HG03196 (cell line): ENCODE results near the gene CCNJL.

Source experiments
- ATAC-seq: cut with Tn5 transposase; IDR thresholded peaks from one replicate; pipeline ENCODE4 v1.9.1; 2021; ENCODE audit not compliant: unreplicated experiment

Gene CCNJL

DNA sequence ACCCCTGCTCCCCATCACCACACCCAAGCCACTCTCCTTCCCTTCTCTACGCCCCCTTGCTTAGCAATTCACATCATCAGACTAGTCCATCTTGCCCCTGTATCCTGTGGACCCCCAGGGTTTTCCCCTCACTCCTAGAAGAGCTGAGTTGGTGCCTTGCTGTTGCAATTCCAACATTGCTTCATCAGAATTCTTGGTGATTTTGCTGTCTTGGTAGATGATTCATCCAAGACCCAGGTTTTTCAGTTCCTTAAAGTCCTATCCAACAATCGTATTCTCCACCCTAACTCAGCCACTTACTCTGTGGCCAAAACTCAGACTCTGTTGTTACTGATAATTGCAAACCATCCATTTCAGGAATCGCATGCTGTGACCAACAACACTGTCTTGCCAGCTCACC lies 21.4 kb upstream of the CCNJL start:
- ATAC-seq: no peak

DNA sequence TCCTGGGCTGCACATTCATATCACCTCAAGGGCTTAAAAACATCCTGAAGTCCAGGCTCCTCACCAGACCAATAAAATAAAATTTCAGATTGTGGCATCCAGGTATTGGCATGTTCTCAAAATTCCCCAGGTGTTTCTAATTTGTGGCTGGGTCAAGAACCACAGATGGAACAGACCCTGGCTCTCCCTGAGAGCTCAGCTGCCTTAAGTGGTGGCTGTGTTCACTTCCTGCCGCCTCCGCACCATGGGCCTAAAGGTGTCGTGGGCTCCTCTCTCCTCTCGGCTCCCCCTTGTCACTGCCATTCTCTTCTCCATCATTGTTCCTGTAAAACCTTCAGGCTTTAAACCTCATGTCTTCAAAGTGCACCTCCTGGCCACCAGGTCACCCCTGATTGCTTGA lies 17.8 kb upstream of the CCNJL start:
- no peak for ATAC-seq

DNA sequence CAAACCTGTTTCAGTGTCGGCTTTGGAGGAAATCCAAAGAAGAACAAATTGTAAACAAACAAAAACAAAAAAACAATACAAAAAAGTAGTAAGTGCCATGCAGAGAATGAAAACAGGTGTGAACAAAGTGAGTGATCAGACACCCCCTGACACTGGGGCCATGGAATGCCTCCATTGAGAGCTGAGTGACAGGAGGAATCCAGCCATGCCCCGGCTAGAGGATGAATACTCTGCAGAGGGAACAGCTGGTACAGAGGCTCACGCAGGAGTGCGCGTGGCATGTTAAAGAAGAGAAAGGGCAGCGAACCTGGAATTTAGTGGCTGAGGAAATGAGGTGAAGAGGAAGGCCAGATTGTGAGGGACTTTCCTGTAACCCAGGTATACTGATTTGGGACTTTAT lies 15.5 kb upstream of the CCNJL start:
- no peak for ATAC-seq

DNA sequence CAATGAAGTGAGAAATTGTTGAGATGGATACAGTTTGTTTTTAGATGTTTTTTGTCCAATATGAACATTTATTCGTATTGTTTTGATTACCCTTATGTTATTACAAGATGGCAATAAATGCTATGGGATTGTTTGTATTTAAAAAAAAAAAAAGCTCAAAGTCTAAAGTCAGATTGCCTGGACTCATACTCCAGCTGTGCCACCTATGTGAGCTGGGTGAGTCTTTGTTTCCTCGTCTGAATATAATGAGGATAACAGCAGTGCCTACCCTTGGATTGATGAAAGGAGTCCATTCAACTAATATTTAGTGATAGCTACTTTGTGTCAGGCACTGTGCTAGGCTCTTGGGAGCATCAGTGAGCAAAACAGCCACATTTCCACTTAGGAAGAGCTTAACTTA lies 14.6 kb upstream of the CCNJL start:
- ATAC-seq: no peak

DNA sequence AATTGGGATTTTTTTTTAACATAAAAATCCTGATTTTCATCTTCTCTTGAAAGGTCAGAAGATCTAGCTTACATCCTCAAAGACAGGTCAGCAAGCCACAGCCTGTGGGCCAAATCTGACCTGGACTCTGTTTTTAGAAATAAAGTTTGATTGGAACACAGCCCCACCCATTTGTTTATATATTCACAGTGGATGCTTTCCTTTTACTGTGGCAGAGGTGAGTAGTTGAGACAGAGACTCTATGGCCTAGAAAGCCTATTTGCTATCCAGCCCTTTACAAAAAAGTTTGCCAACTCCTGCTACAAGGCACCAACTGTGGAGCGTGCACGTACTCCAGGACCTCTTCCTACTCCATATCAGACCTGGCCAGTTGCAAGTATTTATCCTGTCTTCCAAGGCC lies 13.4 kb upstream of the CCNJL start:
- no peak for ATAC-seq

DNA sequence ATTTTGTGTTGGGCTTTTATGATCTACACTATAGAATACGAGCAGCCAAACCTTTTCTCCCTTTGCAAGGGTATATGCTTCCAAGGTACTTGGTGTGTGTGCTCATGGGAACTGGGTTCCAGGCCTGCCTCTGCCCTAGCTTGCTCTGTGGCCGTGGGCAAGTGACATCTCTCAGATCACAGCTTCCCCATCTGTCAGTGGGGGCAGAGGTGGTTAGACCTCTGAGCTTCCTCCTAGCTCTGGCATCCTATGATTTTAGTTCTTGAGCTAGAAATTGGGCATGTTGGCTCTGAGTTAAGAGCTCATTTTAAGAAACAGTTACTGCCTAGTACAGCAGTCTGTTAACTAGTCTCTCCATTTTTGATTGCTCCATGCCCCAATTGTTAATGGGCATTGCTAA lies 12.5 kb upstream of the CCNJL start:
- no peak for ATAC-seq

DNA sequence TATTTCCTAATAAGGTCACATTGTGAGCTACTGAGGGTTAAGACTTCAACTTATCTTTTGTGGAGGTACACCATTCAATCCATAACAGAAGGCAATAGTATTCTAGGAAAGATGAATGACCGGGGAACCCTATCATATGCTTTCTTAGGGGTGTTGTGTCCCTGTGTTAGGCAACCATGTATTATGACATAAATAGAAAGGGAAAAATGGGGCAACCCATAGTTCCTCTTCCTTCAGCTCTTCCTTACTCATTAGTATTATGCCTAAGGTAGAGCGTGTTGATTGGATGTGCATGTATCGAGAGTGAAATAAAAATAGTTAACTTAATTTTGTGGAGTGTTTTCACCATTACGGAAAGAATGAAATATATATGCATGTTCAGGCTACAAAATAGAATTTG lies 6.0 kb upstream of the CCNJL start:
- no peak for ATAC-seq

DNA sequence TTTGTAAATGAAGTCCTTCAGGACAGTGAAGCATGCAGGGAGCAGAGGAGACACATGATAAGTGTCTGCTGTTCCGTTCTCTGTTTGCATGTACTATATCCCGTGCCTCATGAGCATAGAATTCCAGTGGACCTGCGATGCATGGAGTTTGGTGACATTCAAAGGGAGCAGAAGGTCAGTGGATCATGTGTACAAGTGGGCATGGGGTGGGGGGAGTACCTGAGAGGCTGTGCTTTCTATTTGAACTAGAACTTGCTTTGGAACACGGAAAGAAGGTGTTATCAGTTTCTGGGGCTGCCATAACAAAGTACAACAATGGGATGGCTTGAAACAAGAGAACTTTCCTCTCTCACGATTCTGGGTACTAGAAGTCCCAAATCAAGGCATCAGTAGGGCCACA lies 5.1 kb upstream of the CCNJL start:
- ATAC-seq: no peak

DNA sequence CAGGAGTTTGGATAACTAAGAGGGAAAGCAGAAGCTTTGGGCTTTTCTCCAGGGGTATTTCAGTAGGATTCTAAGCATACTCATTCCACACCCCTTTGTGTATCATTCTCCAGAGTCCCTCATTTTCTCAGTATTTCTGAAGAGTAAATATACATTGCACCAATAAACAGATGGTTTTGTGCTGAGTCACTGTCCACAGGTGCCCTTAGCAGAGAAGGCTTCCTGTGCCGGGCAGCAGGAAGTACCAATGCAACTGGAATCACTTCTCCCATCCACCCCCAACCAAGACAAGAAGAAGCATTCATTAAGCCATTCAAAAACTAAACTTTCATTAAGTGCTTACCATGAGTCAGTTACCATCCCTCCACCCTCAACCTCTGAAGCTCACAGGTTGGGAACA lies 3.6 kb upstream of the CCNJL start:
- ATAC-seq: no peak

DNA sequence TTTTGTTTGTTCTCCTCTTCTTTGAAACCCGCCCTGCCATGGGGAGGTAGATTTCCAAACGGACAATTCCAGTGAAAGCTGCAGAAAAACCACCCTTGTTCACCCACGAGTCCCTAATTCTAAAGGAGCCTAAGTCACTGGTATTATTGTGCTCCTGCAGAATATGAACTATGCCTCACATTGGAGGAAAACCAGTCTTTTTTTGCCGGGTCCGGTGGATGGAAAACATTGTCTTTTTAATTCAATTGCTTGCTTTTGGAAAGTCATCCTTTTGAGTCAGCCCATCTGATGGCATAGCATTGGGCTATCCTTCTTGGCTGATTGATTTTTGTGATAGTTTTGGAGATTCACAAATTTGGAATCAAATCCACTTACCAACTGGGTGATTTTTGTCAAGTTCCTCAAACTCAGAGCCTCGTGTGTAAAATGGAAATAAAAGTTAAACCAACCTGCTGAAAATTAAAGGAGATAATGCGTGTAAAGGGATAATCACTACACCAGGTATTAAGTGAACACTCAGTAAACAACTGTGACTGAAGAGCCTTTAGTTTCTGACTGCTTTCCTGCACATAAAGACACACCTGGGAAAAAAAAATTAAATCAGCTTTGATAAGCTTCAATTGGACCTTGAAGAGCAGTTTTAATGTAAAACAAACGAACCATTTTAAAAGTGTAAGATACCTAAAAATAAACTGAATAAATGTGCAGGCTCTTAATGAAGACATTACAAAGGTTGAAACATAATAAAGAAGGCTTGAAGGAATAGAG lies 780 bp upstream of the CCNJL start:
- no peak for ATAC-seq

DNA sequence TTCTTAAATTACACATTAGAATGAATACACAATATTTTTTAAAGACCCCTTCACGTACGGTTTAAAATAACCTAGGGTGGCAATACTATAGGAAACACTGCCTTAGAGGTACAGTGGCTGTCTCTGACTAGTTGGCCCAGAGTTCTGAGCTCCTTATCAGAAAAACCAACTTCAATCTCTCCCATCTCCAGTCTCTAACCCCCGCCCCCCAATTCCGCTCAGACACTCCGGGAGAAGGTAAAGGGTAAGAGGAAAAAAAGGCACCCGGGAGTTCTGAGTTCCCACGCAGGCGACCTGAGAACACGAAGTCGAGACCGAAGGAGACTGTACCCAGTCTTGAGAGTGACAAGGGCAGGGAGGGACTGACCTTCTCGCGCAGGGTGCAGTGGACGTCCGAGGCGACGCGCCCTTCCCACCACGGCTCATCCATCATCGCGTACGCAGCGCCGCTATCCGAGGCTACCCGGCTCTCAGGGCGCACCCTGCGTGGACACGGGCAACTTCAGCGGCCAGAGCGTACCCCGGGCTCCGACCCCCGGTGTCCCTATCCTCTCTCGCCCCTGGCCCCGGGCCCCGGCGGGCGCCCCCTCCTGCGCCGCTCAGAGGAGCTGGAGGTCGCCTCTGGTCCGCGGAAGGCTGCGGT lies 752 bp downstream of the CCNJL start:
- ATAC-seq: no peak

DNA sequence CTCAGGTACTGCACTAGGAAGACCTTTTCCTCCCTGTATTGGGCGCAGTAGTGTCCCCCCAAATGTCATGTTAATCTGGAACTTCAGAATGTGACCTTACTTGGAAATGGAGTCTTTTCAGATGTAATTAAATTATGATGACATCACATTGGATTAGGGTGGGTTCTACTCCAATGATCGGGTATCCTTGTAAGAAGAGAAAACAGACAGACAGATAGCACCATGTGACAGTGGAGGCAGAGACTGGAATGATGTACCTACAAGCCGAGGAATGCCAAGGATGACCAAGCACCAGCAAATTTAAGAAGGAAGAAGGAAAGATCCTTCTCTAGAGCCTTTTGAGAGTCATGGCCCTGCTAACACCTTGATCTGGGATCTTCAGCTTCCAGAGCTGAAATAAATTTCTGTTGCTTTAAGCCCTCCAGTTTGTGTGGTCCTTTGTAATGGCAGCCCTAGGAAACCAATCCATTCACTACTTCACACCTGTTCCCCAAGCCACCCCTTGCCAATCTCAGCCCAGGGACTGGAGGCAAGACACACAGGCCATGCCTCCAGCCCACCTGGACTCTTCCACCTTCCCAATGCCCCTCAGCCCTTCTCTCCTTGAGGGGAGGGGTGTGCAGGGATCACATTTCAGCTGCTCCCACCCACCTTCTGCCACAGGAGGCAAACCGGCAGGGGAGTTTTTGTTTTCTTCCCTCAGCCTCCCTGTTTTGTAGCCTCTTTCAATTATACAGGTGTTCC lies 1.6 kb downstream of the CCNJL start:
- no peak for ATAC-seq

DNA sequence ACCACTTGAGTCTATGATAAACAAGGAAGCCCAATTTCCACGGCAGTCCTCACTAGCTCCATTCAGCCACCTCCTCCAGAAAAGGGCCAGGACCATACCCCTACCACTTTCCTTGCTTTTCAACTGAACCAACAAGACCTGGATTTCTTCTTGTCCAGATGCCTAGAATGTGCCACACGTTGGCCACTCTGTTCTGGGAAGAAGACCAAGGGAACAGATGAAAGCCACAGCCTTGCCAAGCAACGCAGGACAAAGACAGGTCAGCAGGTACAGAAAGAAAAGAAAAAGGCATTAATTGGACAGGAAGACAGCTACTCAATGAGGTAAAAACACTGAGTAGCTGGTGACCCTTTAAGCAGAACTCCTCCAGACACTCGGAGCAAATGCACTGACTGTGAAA lies 2.2 kb downstream of the CCNJL start:
- no peak for ATAC-seq

DNA sequence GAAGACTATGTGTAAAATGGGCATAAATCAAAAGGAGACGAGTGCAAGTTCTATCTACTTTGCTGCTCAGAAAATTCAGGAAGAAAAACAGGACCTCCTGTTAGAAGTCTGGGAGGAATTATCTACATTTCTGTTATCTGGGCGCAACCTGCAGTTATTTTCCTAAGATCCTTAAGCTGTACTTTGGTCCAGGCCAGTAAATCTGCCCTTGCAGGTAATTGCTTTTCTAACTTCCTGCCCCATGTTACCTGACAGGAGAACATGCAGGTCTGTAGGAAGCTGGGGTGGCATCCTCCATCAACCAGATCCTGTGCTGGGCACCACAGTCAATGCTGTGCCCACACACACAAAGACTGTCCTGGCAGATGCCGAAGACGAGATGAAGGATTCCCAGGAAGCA lies 5.7 kb downstream of the CCNJL start:
- no peak for ATAC-seq

DNA sequence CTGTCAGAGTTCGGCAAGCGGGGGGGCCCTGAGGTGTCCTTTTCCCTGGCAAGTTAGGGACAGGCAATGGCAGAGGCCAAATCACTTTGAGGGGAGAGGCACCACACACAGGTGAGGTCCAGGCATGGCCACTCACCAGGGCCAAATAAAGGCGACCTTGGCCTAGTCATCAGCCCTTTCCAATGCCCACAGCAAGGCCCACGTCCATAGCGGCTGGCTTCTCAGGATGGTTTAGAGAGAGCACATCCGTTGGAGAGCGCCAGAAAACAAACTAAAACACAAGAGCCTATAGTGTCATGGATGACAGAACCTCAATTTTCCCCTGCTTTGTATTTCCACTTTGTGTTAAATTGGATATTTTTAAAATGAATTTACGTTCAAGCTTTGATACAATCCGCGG lies 7.0 kb downstream of the CCNJL start:
- no peak for ATAC-seq

DNA sequence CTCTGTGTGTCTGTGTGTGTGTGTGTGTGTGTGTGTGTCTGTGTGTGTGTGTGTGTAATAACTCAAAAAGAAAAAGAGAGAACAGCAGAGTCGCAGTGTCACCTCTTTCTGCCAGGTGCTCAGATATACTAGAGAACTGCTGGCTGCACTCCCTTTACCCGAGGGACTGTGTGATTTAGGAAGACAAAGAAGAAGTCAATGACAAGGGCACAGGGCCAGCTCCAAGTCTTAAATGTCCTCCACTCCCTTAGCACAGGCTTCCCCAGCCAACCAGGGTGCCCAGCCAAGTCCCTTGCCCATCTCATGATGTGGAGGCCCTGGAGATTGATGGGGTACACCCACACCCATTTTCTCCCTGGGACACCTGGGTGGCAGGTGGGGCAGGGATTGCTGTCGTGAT lies 8.7 kb downstream of the CCNJL start:
- ATAC-seq: no peak

DNA sequence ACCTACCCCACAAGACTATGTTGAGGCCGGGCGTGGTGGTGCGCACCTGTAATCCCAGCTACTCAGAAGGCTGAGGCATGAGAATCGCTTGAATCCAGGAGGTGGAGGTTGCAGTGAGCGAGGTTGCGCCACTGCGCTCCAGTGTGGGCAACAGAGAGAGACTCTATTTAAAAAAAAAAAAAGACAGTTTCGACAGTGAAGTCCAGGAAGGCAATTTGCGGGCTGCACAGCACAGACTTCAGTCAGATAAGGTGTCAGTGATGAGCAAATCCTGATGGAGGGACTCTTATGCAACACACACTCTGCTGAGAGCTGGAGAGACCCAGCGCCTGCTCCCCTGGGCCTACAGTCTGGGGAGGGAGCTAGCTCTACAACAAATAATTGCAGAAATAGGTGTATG lies 14.2 kb downstream of the CCNJL start:
- ATAC-seq: no peak

DNA sequence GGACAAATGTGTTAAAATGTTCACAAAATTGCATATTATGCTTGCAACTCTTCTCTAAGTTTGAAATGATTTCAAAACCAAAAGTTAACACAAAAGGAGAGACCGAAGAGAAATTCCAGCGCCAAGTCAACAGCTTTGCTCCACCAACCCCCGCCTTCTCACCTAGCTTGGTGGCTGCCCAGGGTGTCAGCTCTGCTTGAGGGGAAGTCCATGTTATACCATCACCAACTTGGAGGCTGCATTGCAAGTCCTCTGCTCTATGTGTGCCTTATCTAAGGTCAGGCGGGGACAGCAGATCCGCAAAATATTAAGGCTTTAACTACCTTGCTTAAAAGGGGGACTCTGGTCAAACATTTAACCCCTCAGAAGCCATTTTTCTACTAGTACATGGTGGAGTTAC lies 14.6 kb downstream of the CCNJL start:
- no peak for ATAC-seq

DNA sequence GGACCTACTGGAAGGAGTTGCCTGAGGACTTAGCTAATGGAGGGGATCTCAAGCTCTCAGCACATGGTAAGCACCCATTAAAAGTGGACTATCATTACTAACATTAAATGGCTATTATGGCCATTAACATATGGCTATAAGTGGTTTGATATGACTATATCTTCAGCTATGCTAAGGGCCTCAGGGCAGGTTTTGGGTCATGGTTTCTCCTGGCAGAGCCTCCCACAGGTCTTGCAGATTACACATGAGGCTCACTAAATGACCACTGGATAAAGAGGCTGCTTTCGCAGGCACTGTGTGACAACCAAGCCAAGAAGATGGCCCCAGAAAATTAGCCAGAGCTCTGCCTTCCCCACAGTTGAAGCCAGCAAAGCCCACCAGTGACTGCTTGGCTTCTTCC lies 15.4 kb downstream of the CCNJL start:
- no peak for ATAC-seq

DNA sequence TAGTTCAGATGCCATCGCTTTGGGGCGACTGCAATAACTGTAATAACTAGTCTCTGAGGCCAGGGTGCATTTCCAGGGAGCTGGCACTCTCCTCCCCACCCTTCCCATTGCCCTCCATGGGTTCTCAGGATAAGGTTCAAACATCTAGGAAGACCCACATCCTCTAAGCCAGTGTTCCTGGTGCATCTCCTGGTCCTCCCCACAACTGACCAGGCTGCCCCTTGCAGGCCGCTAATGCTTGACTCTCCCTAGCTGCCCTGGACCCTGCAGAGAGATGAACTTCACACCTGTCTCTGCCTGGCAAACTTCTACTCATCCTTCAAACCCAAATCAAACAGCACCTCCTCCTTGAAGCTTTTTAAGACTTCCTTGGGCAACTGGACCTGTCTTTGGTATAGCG lies 15.9 kb downstream of the CCNJL start:
- ATAC-seq: no peak

DNA sequence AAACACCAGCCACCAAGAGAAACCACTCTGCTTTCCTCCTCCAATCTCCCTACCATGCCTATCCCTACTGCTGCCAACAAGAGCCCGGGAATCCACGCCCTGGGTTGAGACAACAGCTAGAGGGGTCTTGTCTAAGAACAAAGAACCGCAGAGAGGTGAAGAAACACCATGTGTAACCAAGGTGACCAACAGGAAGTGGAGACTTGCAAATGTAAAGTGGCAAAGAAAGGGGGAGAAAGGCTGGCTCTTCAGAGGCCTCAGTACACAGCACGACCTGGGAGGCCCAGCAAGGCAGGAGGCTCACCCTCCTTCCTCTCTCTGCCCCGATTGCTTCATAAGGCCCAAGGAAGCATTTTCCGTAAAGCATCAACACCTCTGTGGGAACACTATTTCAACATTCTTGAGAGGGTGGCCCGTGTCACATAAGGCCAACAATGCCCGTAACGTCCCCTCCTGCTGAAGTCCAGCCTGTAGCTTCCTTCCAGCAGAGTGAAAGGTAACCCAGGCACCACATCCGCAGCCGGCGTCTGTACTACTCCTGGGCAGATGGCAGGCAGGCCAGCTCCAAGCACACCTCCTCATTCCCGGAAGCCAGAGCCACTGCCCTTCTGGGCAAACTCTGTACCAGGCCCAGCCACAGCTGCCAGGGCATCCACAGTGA lies 18.3 kb downstream of the CCNJL start:
- ATAC-seq: no peak

DNA sequence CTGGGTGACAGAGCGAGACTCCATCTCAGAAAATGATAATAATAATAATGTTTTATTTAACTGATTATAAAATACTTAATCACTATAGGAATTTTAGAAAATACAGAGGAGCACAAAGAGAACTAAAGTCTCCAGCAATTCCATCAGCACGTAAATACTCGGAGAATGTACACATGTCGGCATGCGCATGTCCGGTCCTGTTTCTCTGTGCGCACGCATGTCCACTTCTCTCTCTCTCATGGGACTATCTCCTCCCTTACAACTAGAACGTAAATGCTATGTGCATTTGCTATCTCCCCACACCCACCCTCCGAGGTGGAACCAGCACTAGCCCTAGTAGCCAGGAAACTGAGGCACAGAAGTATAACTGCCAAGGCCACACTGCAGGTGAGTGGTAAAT lies 19.0 kb downstream of the CCNJL start:
- no peak for ATAC-seq
